Measurements from ENCODE around the gene PRKD2. TPM values are rescaled to one million over a fixed set of nuclear protein-coding genes. Genes with fewer than 3 reads are reported as not detected.

The PRKD2 gene
- total RNA-seq, 1 donor from 2014 or later: 39.4 TPM

- DNase-seq (ENCODE audit: low read depth, low spot score): no peak
Observed at GRCh38 chr19:46742926-46743480, 26.1 kb upstream of the PRKD2 start.

GRCh38 chr19:46741447-46741846 lies 24.5 kb upstream of the PRKD2 start:
- no peak for DNase-seq (ENCODE audit: low read depth, low spot score)

GRCh38 chr19:46739290-46739771 lies 22.4 kb upstream of the PRKD2 start:
- no peak for DNase-seq (ENCODE audit: low read depth, low spot score)

- no peak for DNase-seq (ENCODE audit: low read depth, low spot score)
Observed at GRCh38 chr19:46737761-46738171, 20.9 kb upstream of the PRKD2 start.

- no peak for DNase-seq (ENCODE audit: low read depth, low spot score)
Observed at GRCh38 chr19:46737298-46737654, 20.4 kb upstream of the PRKD2 start.

GRCh38 chr19:46736531-46737297 lies 19.8 kb upstream of the PRKD2 start:
- DNase-seq (ENCODE audit: low read depth, low spot score): no peak

- DNase-seq (ENCODE audit: low read depth, low spot score): no peak
Observed at GRCh38 chr19:46733690-46734292, 16.9 kb upstream of the PRKD2 start.

- no peak for DNase-seq (ENCODE audit: low read depth, low spot score)
Observed at GRCh38 chr19:46732966-46733689, 16.2 kb upstream of the PRKD2 start.

- DNase-seq (ENCODE audit: low read depth, low spot score): no peak
Observed at GRCh38 chr19:46732172-46732938, 15.4 kb upstream of the PRKD2 start.

GRCh38 chr19:46731584-46731983 lies 14.7 kb upstream of the PRKD2 start:
- no peak for DNase-seq (ENCODE audit: low read depth, low spot score)

- DNase-seq (ENCODE audit: low read depth, low spot score): peak; percentile 65
Observed at GRCh38 chr19:46731007-46731501, 14.1 kb upstream of the PRKD2 start.

GRCh38 chr19:46730595-46730994 lies 13.7 kb upstream of the PRKD2 start:
- no peak for DNase-seq (ENCODE audit: low read depth, low spot score)

- DNase-seq (ENCODE audit: low read depth, low spot score): no peak
Observed at GRCh38 chr19:46730187-46730586, 13.3 kb upstream of the PRKD2 start.

- no peak for DNase-seq (ENCODE audit: low read depth, low spot score)
Observed at GRCh38 chr19:46729696-46730095, 12.8 kb upstream of the PRKD2 start.

GRCh38 chr19:46728693-46729339 lies 11.9 kb upstream of the PRKD2 start:
- peak; percentile 58 for DNase-seq (ENCODE audit: low read depth, low spot score)

- peak; percentile 79 for DNase-seq (ENCODE audit: low read depth, low spot score)
Observed at GRCh38 chr19:46728208-46728607, 11.3 kb upstream of the PRKD2 start.

GRCh38 chr19:46727757-46728156 lies 10.8 kb upstream of the PRKD2 start:
- DNase-seq (ENCODE audit: low read depth, low spot score): no peak

GRCh38 chr19:46726971-46727501 lies 10.1 kb upstream of the PRKD2 start:
- no peak for DNase-seq (ENCODE audit: low read depth, low spot score)

GRCh38 chr19:46726551-46726950 lies 9.6 kb upstream of the PRKD2 start:
- no peak for DNase-seq (ENCODE audit: low read depth, low spot score)

- no peak for DNase-seq (ENCODE audit: low read depth, low spot score)
Observed at GRCh38 chr19:46725859-46726393, 9.0 kb upstream of the PRKD2 start.
